GM12864 (cell line): ENCODE data around the gene SMIM22.
A peak's percentile ranks its signal among the peaks of the same experiment; 100 is the strongest.

ENCODE experiments used
- DNase-seq: peaks from one replicate; pipeline ENCODE4 v3.0.0-alpha.2; 2011; ENCODE audit warnings: low read depth
- H3K4me3 ChIP-seq: 2 replicates; pipeline ENCODE4 v1.5.1; 2011; ENCODE audit warnings: mild to moderate bottlenecking, low read depth, low read length, control low read depth
- CTCF ChIP-seq: IDR thresholded peaks from 2 replicates; pipeline ENCODE4 v1.5.1; 2011; ENCODE audit warnings: low read depth, mild to moderate bottlenecking, moderate library complexity, low read length, control low read depth, inconsistent platforms; ENCODE audit errors: missing control alignments

Gene SMIM22

GRCh38 chr16:4762205-4762604 is 33.0 kb upstream of the SMIM22 start:
- H3K4me3 ChIP-seq, result no peak overlapping the region
- no peak for DNase-seq
- TF ChIP-seq CTCF, result no peak

DNA sequence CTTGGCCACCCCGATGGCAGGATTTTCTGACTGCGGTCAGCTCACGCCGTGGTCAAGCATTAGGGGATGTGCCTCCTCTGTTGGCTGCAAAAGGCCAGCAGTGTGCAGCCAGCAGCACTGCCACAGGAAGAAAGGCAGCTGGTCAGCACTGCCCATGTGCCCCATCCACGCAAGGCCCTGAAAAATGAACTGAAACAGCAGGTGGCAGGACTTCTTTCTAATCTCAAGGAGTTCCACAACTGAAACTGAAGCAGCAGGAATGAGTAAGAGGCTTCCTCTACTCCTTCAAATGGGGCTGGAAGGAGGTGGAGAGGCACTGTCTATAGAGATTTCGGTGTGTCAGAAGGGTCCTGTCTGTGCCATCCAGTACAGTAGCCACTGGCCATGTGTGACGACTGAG is 31.4 kb upstream of the SMIM22 start:
- H3K4me3 ChIP-seq, result no peak overlapping the region

DNA sequence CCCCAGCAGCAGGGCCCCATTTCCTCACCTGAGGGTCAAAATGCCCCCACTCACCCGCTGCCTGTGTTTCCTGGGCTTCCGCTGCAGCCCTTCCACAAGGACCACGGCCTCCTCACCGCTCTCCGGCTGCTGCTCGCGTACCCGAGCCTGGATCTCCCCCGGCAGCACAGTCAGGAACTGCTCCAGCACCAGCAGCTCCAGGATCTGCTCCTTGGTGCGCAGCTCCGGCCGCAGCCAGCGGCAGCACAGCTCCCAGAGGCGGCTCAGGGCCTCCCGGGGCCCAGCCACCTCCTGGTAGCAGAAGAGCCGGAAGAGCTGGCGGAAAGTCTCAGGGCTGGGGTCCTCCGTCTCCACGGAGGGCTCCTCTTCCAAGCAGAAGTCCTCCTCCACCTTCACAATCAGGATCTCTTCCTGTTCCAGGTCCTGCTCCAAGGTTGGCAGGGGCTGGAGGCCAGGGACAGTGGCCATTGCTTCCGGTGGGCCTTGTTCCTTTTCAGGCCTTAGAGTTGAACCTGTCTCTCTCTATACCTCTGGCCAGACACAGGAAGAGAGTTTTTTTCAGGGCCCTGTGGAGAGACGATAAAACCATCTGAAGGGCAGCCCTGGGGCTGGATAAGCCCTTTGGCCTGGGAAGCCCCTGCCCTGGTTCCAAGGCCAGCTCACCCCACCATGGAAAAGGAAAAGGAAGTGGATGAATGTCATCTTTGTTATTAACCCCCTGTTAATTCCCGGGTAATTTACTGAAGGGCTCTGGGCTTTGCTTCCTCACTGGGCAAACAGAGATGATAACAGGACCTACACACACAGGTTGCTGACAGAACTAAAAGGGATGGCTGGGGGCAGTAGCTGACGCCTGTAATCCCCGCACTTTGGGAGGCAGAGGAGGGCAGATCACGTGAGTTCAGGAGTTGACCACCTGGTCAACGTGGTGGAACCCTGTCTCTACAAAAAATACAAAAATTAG is 29.4 kb upstream of the SMIM22 start:
- no peak for TF ChIP-seq CTCF
- DNase-seq, result no peak
- H3K4me3 ChIP-seq, result peak overlapping the region; percentile 85

More for the DNA sequence above, 31.4 kb upstream of the SMIM22 start:
- no peak for TF ChIP-seq CTCF
- DNase-seq, result no peak

GRCh38 chr16:4766875-4767628 is 28.1 kb upstream of the SMIM22 start, which contains the start of gene ZNF500:
TSS of gene ZNF500 (minus strand) at chr16:4767162. CDS start at chr16:4765978, 1,184 bp downstream.
- DNase-seq, result peak; percentile 85
- H3K4me3 ChIP-seq, result peak within 1 kb of the TSS; percentile 85
- no peak for TF ChIP-seq CTCF

DNA sequence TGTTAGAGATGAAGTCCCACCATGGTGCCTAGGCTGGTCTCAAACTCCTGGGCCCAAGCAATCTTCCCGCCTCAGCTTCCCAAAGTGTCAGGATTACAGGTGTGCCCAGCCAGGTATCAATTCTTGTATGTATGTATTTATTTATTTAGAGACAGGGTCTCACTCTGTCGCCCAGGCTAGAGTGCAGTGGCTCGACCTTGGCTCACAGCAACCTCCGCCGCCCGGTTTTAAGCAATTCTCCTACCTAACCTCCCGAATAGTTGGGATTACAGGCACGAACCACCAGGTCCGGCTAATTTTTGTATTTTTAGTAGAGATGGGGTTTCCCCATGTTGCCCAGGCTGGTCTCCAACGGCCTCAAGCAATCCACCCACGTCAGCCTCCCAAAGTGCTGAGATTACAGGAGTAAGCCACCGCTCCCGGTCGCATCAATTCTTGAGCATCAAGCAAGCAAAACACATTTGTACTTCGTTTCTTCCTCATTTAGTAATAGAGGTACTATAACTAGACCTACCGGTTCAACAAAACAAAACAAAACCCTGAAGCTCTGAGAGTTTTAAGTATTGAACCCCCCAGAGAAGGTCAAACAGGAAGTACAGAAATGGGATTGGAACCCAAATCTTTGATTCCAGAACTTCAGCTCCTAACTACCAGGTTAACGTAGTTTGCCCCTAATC is 27.2 kb upstream of the SMIM22 start:
- DNase-seq, result no peak
- no peak for TF ChIP-seq CTCF
- peak overlapping the region; percentile 85 for H3K4me3 ChIP-seq

GRCh38 chr16:4768549-4769305 is 26.4 kb upstream of the SMIM22 start:
- H3K4me3 ChIP-seq, result peak overlapping the region; percentile 85
- TF ChIP-seq CTCF, result no peak
- peak; percentile 73 for DNase-seq
